CD1c-positive myeloid dendritic cell (primary cell): ENCODE results near the gene SAC3D1.
A peak's percentile ranks its signal among the peaks of the same experiment; 100 is the strongest.

ENCODE experiments used
- DNase-seq: peaks from one replicate; pipeline ENCODE4 v3.0.0-alpha.2; 2016; ENCODE audit errors: extremely low spot score

The SAC3D1 gene

GRCh38 chr11:65059959-65060824 is 19.2 kb downstream of the SAC3D1 start:
- DNase-seq: no peak

GRCh38 chr11:65060913-65061408 is 20.0 kb downstream of the SAC3D1 start:
- no peak for DNase-seq

- no peak for DNase-seq
Observed at GRCh38 chr11:65063532-65063931, 22.5 kb downstream of the SAC3D1 start.

- DNase-seq: no peak
Observed at GRCh38 chr11:65064847-65065240, 23.8 kb downstream of the SAC3D1 start.

- no peak for DNase-seq
Observed at GRCh38 chr11:65065851-65066250, 24.8 kb downstream of the SAC3D1 start.

GRCh38 chr11:65066315-65066714 is 25.3 kb downstream of the SAC3D1 start:
- DNase-seq: no peak

GRCh38 chr11:65066805-65067291 is 25.8 kb downstream of the SAC3D1 start:
- no peak for DNase-seq

GRCh38 chr11:65067446-65067845 is 26.4 kb downstream of the SAC3D1 start:
- no peak for DNase-seq

GRCh38 chr11:65069217-65069616 is 28.2 kb downstream of the SAC3D1 start:
- peak; percentile 31 for DNase-seq

- no peak for DNase-seq
Observed at GRCh38 chr11:65071907-65072630, 31.1 kb downstream of the SAC3D1 start.

- no peak for DNase-seq
Observed at GRCh38 chr11:65072631-65072966, 31.6 kb downstream of the SAC3D1 start.

GRCh38 chr11:65077451-65077850 is 36.4 kb downstream of the SAC3D1 start:
- no peak for DNase-seq

- DNase-seq: peak; percentile 71
Observed at GRCh38 chr11:65078151-65078550, 37.1 kb downstream of the SAC3D1 start.

GRCh38 chr11:65078786-65079342 is 37.9 kb downstream of the SAC3D1 start:
- no peak for DNase-seq

GRCh38 chr11:65083134-65083833 is 42.3 kb downstream of the SAC3D1 start:
- no peak for DNase-seq

- peak; percentile 99 for DNase-seq
Observed at GRCh38 chr11:65083834-65084597, 43.0 kb downstream of the SAC3D1 start, which contains the start of the genes CDCA5 and ZFPL1. Gene CDCA5 (minus strand): TSS chr11:65084040. CDS start chr11:65083978, 62 bp downstream. Gene ZFPL1 (plus strand): TSS chr11:65084222. CDS start chr11:65084699, 477 bp downstream.

GRCh38 chr11:65084598-65085375 is 43.8 kb downstream of the SAC3D1 start:
- no peak for DNase-seq

GRCh38 chr11:65085446-65085845 is 44.4 kb downstream of the SAC3D1 start:
- no peak for DNase-seq

- no peak for DNase-seq
Observed at GRCh38 chr11:65086809-65087208, 45.8 kb downstream of the SAC3D1 start.

- no peak for DNase-seq
Observed at GRCh38 chr11:65087216-65087615, 46.2 kb downstream of the SAC3D1 start.
